Prostate gland (tissue), 2 donors: ENCODE measurements around the gene AATK. TPM values are rescaled to one million over a fixed set of nuclear protein-coding genes. Genes with fewer than 3 reads are reported as not detected.

Experiments
- DNase-seq: peaks from one replicate; pipeline ENCODE4 v3.0.0-alpha.2; 2019; ENCODE audit warnings: low spot score
- H3K27ac ChIP-seq, 2 donors: fragments of 200-600 bp; sonication (generic); 2 replicates each; pipeline ENCODE4 v1.5.1; 2017 to 2019
- H3K27me3 ChIP-seq: fragments of 200-600 bp; sonication (generic); replicated peaks from 2 replicates; pipeline ENCODE4 v1.5.1; 2019; ENCODE audit not compliant: insufficient read depth
- H3K36me3 ChIP-seq, 2 donors: fragments of 200-600 bp; sonication (generic); 1 replicate in 1 of 2; 2 replicates in 1 of 2; pipeline versions ENCODE4 v1.5.1 to v1.8.1; 2017 to 2019
- H3K4me1 ChIP-seq: fragments of 200-600 bp; sonication (generic); replicated peaks from 2 replicates; pipeline ENCODE4 v1.5.1; 2019
- H3K4me3 ChIP-seq, 2 donors: fragments of 200-600 bp; sonication (generic); 2 replicates each; pipeline ENCODE4 v1.5.1; 2017 to 2019
- H3K9me3 ChIP-seq: fragments of 200-600 bp; sonication (generic); 2 replicates; pipeline ENCODE4 v1.5.1; 2017
- POLR2A ChIP-seq: fragments of 450-650 bp; IDR thresholded peaks from one replicate; pipeline ENCODE4 v1.6.1; 2016; ENCODE audit warnings: antibody characterized with exemption, mild to moderate bottlenecking
- POLR2AphosphoS5 ChIP-seq: sonication (generic); formaldehyde crosslinking; IDR thresholded peaks from one replicate; pipeline ENCODE4 v1.6.1; 2017; ENCODE audit warnings: antibody characterized with exemption
- WGBS: methylation state at CpG from one replicate; pipeline ENCODE4 v1.1.5; 2018; 5-methylcytosine and 5-hydroxymethylcytosine counted together
- intact Hi-C: fragments of 100-400 bp; cut with DNase I; formaldehyde crosslinking; loops from one replicate; pipeline ENCODE4 v1.14.2; 2022
- total RNA-seq, 2 donors: library from RNA; depleted of rRNA; stranded (reverse); fragments of >200 nt; gene quantifications; one replicate each; pipeline ENCODE4 v1.1.0, GENCODE V29; 2016
- TF ChIP-seq, protein P1 (sequence below), 4 experiments: fragments of 200-600 bp in 2 of 4; fragments of 450-650 bp in 2 of 4; sonication (generic) in 2 of 4; IDR thresholded peaks; 1 replicate in 3 of 4; 2 replicates in 1 of 4; pipeline ENCODE4 v1.5.1; 2016 to 2019; ENCODE audit warnings: antibody characterized with exemption in 4 of 4, mild to moderate bottlenecking in 2 of 4, moderate library complexity in 2 of 4

The AATK gene
- total RNA-seq, 2 donors from 2014 or later, result 5.2 to 6.6 TPM

DNA sequence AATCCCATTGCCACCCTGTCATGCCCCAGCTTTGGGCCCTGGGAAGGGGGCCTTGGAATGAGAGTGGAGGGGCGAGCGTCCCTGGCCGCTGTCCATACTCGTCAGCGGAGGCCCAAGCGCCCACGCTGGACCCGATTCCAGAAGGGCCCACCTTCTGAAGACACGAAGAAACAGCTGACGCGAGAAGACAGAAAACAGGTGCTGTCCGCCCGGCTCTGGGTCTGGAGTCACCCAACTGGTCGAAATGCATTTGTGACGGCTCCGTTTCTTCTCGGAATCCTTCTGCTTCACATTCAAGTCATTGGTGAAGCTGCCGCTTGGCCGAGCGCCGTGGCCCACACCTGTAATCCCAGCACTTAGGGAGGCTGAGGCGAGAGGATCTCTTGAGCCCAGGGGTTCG lies 53.6 kb downstream of the AATK start:
- H3K4me3 ChIP-seq, result no peak overlapping the region
- no peaks in the 10 kb centered on the region for H3K27me3 ChIP-seq
- DNase-seq, result no peak
- 91% methylated on average over 23 of the region's 23 CpGs for WGBS
- H3K9me3 ChIP-seq, result no peaks in the 10 kb centered on the region
- no peak for TF ChIP-seq POLR2A
- TF ChIP-seq, protein P1, sequence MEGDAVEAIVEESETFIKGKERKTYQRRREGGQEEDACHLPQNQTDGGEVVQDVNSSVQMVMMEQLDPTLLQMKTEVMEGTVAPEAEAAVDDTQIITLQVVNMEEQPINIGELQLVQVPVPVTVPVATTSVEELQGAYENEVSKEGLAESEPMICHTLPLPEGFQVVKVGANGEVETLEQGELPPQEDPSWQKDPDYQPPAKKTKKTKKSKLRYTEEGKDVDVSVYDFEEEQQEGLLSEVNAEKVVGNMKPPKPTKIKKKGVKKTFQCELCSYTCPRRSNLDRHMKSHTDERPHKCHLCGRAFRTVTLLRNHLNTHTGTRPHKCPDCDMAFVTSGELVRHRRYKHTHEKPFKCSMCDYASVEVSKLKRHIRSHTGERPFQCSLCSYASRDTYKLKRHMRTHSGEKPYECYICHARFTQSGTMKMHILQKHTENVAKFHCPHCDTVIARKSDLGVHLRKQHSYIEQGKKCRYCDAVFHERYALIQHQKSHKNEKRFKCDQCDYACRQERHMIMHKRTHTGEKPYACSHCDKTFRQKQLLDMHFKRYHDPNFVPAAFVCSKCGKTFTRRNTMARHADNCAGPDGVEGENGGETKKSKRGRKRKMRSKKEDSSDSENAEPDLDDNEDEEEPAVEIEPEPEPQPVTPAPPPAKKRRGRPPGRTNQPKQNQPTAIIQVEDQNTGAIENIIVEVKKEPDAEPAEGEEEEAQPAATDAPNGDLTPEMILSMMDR (IDR thresholded peaks at IDR 0.05), result no peak
- no peak for TF ChIP-seq POLR2AphosphoS5
- H3K27ac ChIP-seq, result no peak overlapping the region
- H3K36me3 ChIP-seq, result peaks cover 3 to 6% of the 10 kb centered on the region in 2 donors
- intact Hi-C loops, result no loop called here
- no peaks in the 10 kb centered on the region for H3K4me1 ChIP-seq

DNA sequence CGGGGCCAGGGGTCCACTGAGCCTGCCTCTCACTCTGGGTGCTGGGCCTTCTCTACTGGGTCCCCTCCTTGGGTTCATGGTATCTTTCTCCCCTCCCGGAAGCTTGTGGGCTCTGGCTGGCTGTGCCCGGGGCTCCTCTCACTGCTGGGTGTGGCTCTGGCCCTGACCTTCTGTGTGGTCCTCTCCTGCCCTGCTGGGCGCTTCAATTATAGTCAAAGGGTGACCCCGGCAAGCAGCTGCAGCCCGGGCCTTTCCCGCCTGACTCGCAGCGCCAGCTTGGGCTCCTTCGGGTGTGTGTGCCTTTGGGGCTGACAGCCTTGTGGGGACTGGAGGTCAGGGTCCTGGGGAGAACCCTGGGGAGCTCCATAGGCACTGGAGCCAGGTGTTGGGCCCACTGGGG lies 55.0 kb downstream of the AATK start:
- H3K36me3 ChIP-seq, result peaks cover 2 to 15% of the 10 kb centered on the region in 2 donors
- intact Hi-C loops, result no loop called here
- no peaks in the 10 kb centered on the region for H3K27me3 ChIP-seq
- no peak overlapping the region for H3K27ac ChIP-seq
- TF ChIP-seq POLR2A (no peak), POLR2AphosphoS5 (no peak)
- TF ChIP-seq, protein P1 (IDR thresholded peaks at IDR 0.05), result no peak
- WGBS, result 86% methylated on average over 10 of the region's 10 CpGs
- no peak overlapping the region for H3K4me3 ChIP-seq
- H3K9me3 ChIP-seq, result no peaks in the 10 kb centered on the region
- no peak for DNase-seq
- no peaks in the 10 kb centered on the region for H3K4me1 ChIP-seq

DNA sequence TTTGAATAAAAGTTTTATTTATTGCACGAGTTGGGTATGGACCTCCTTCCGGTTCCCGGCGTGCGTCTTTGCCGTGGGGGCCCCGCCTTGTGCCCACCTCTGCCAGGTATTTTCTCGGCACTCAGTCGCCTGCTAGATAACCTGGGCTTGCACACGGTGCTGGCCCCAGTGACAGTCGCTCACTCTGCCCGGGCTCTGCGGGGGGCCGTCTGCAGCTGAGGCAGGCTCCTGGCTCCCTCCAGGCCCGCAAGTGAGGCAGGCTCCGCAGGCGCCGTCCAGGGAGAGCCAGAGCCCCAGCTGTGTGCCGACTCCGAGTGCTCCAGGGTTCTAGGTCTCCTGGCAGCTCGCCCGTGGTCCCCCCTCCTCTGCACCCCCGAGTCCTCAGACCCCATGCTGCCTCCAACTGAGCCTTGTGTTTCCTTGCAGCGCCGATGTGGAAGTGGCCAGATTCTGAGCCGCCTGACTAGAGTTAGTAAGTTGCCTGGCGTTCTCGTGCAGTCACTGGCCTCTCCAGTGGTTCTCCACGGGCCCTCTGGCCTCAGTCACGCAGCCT lies 55.5 kb downstream of the AATK start:
- H3K27me3 ChIP-seq, result no peaks in the 10 kb centered on the region
- H3K4me3 ChIP-seq, result no peak overlapping the region
- H3K36me3 ChIP-seq, result peaks cover 0 to 11% of the 10 kb centered on the region in 2 donors
- 85% methylated on average over 30 of the region's 30 CpGs for WGBS
- H3K9me3 ChIP-seq, result no peaks in the 10 kb centered on the region
- H3K4me1 ChIP-seq, result no peaks in the 10 kb centered on the region
- no peak overlapping the region for H3K27ac ChIP-seq
- intact Hi-C loops, result no loop called here
- DNase-seq, result no peak
- TF ChIP-seq POLR2AphosphoS5 (no peak), POLR2A (no peak)
- TF ChIP-seq, protein P1 (IDR thresholded peaks at IDR 0.05), result no peak

GRCh38 chr17:81109957-81110356 lies 56.1 kb downstream of the AATK start:
- Histone ChIP-seq H3K27ac (no peak overlapping the region), H3K4me1 (no peaks in the 10 kb centered on the region), H3K9me3 (no peaks in the 10 kb centered on the region), H3K36me3 (peaks cover 0 to 14% of the 10 kb centered on the region in 2 donors), H3K4me3 (no peak overlapping the region), H3K27me3 (no peaks in the 10 kb centered on the region)
- 83% methylated on average over 22 of the region's 22 CpGs for WGBS
- TF ChIP-seq, protein P1 (IDR thresholded peaks at IDR 0.05), result no peak
- no peak for TF ChIP-seq POLR2AphosphoS5
- no peak for TF ChIP-seq POLR2A
- DNase-seq, result no peak
- intact Hi-C loops, result no loop called here

- 76% methylated on average over 9 of the region's 9 CpGs for WGBS
- Histone ChIP-seq H3K36me3 (peaks cover 11 to 20% of the 10 kb centered on the region in 2 donors), H3K27ac (no peak overlapping the region), H3K4me1 (no peaks in the 10 kb centered on the region), H3K4me3 (no peak overlapping the region), H3K27me3 (no peaks in the 10 kb centered on the region), H3K9me3 (no peaks in the 10 kb centered on the region)
- TF ChIP-seq POLR2AphosphoS5, result no peak
- TF ChIP-seq POLR2A, result no peak
- TF ChIP-seq, protein P1 (IDR thresholded peaks at IDR 0.05), result no peak
- no peak for DNase-seq
- intact Hi-C loops, result no loop called here
Measured at GRCh38 chr17:81108220-81108619, 57.8 kb downstream of the AATK start.
